ENCODE results near the gene TRIP6. TPM values are rescaled to one million over a fixed set of nuclear protein-coding genes. Genes with fewer than 3 reads are reported as not detected.

The TRIP6 gene
- total RNA-seq, 1 donor from 2014 or later, result 78.9 TPM

DNA sequence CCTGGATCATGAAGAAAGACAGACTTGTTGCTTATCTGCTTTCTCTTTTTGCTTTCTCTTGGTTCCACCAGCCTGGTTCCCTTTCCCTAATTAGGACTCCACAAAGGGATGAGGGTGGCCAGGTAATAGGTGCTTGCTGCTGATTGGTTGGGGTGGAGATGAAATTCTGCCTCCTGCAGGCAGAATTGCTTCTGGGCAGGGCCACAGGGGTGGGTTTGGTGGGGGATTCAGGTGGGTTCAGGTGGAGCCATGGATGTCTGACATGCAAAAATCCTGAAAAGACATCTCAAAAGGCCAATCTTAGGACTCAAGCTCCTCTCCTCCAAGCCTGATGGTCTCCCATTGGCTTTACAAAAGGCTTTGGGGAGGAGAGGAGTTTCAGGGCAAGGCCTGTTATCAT is 53.9 kb downstream of the TRIP6 start:
- peaks cover 28% of the 10 kb centered on the region for H3K27me3 Mint-ChIP-seq

More for the DNA sequence above, 53.9 kb downstream of the TRIP6 start:
- Mint-ChIP-seq H3K27ac (no peak overlapping the region), H3K4me1 (ENCODE audit: unreplicated experiment) (no peaks in the 10 kb centered on the region), H3K9me3 (peaks cover 6% of the 10 kb centered on the region), H3K36me3 (no peaks in the 10 kb centered on the region), H3K4me3 (no peak overlapping the region)
- no peak for TF ChIP-seq CTCF (conservative IDR thresholded peaks at IDR 0.05)
- DNase-seq (ENCODE audit: extremely low spot score, unreplicated experiment), result no peak

Small RNAs within 50 kb of the gene (microRNA-seq; reads per million reads assigned to microRNA genes)
- gene MIR6875, result not detected

Other genes starting within 250 kb of the TRIP6 start
- gene TFR2, start 225.8 kb upstream of the TRIP6 start, total RNA-seq (ENCODE audit: low replicate concordance), result 1.8 and 2.5 TPM in 2 replicates
- gene ACTL6B, start 210.9 kb upstream of the TRIP6 start, total RNA-seq (ENCODE audit: low replicate concordance), result 1.8 and 2.4 TPM in 2 replicates
- gene GNB2, start 193.6 kb upstream of the TRIP6 start, total RNA-seq (ENCODE audit: low replicate concordance), result 179 and 203 TPM in 2 replicates
- gene GIGYF1, start 173.1 kb upstream of the TRIP6 start, total RNA-seq (ENCODE audit: low replicate concordance), result 49.5 and 79.4 TPM in 2 replicates
- 39.2 and 41.0 TPM in 2 replicates for gene POP7, start 161.3 kb upstream of the TRIP6 start, total RNA-seq (ENCODE audit: low replicate concordance)
- gene EPO, start 146.9 kb upstream of the TRIP6 start, total RNA-seq (ENCODE audit: low replicate concordance), result 0.22 and 0.40 TPM in 2 replicates
- gene ZAN, start 133.8 kb upstream of the TRIP6 start, total RNA-seq (ENCODE audit: low replicate concordance), result not detected in 2 replicates
- 69.3 and 78.4 TPM in 2 replicates for gene EPHB4, start 39.9 kb upstream of the TRIP6 start, total RNA-seq (ENCODE audit: low replicate concordance)
- gene SLC12A9, start 14.7 kb upstream of the TRIP6 start, total RNA-seq (ENCODE audit: low replicate concordance), result 31.4 and 37.1 TPM in 2 replicates
- 168 and 239 TPM in 2 replicates for gene SRRT, start 7.7 kb downstream of the TRIP6 start, total RNA-seq (ENCODE audit: low replicate concordance)
- gene UFSP1, start 22.3 kb downstream of the TRIP6 start, total RNA-seq (ENCODE audit: low replicate concordance), result 4.4 and 6.3 TPM in 2 replicates
- gene ACHE, start 28.5 kb downstream of the TRIP6 start, total RNA-seq (ENCODE audit: low replicate concordance), result 7.1 and 10.4 TPM in 2 replicates
- gene MUC3A, start 82.1 kb downstream of the TRIP6 start, total RNA-seq (ENCODE audit: low replicate concordance), result 8.2 and 23.5 TPM in 2 replicates
- gene MUC12, start 102.2 kb downstream of the TRIP6 start, total RNA-seq (ENCODE audit: low replicate concordance), result 0.50 and 1.6 TPM in 2 replicates
- gene MUC17, start 152.7 kb downstream of the TRIP6 start, total RNA-seq (ENCODE audit: low replicate concordance), result 0.53 and 1.5 TPM in 2 replicates
- 22.2 and 40.1 TPM in 2 replicates for gene TRIM56, start 218.1 kb downstream of the TRIP6 start, total RNA-seq (ENCODE audit: low replicate concordance)

All from type B pancreatic cell (in vitro differentiated cells).